ENCODE measurements around the gene MYBPC1. TPM values are rescaled to one million over a fixed set of nuclear protein-coding genes. Genes with fewer than 3 reads are reported as not detected.

The MYBPC1 gene
- total RNA-seq, 1 donor from 2014 or later, result not detected

DNA sequence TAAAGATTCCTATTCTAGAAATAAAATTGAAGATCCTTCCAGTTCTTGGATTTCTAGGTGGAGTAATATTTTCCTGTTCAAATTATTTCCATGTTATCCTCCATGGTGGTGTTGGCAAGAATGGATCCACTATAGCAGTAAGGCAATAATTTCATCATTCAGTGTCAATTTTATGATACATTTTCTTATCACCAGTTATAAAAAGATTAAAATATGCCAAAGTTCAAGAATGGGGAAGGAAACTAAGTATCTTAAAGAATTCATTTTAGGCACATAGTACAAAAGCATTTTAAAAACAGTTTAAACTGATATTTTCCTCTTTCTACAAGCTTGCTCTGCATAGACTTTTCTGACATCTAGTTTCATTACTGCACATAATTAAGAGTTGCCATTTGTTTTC is 125.3 kb downstream of the MYBPC1 start:
- DNase-seq (ENCODE audit: low spot score) (no peak), ATAC-seq (no peak)

DNA sequence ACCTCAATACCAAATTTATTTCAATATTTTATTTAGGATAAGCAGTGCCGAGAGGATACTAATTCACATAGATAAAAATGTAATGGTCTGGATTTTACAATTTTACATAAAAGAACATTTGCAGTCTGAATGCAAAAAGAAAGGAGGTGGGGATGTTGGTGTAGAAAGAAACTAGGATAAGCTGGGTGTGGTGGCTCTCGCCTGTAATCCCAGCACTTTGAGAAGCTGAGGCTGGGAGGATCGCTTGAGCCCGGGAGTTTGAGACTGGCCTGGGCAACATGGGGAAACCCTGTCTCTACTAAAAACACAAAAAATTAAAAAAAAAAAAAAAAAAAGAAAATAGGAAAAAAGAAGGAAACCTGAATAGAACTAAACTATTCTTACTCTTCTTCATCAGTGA is 127.6 kb downstream of the MYBPC1 start:
- DNase-seq (ENCODE audit: low spot score) (no peak), ATAC-seq (no peak)

DNA sequence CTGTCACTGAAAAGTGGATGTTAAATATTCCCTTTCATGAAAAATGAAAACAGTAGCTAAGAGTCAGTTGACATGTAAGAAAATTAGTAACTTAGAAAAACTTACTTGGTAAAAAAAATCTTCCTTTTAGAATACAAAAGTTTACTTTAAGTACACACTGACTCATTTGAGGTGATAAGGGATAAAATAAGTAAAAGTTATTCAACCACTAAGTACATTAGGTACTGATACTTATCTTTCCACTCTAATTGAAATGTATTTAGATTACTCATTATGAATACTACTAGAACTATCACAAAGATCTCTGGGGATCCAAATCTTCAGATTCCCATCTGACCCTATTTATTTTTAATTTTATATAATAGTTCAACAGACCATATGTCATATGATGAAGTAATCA is 132.3 kb downstream of the MYBPC1 start:
- ATAC-seq (no peak), DNase-seq (ENCODE audit: low spot score) (no peak)

DNA sequence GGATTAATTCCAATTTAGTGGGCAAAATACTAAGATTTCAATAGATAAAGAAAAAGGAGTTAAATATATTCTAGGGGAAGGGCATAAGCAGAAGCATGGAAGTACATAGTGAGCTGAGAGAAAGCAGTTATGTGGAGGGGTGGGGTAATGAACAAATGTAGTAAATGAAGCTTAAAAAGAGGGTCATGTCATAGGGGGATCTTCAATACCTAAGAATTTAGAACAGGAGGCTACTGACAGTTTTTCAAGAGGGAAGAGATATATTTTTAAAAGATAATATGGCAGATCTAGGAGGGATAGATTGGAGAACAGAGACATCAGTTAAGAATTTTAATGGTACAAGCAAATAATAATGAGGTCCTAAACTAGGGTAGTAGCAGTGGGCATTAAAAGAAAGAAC is 135.1 kb downstream of the MYBPC1 start:
- no peak for DNase-seq (ENCODE audit: low spot score)
- no peak for ATAC-seq

DNA sequence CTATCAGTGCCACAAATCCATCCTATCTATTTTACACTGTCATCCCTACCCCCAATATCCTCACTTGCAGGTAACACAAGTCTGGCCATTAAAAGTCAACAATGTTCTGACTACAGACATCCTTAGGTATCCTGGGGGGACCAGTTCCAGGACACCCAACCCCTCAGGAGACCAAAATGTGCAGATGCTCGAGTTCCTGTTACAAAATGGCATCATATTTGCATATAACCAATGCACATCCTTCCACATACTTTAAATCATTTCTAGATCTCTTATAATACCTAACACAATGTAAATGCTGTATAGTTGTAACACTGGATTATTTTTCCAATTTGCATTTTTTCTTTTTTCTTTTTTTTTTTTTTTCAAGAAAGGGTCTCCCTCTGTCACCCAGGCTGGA is 137.5 kb downstream of the MYBPC1 start:
- no peak for DNase-seq (ENCODE audit: low spot score)
- no peak for ATAC-seq

DNA sequence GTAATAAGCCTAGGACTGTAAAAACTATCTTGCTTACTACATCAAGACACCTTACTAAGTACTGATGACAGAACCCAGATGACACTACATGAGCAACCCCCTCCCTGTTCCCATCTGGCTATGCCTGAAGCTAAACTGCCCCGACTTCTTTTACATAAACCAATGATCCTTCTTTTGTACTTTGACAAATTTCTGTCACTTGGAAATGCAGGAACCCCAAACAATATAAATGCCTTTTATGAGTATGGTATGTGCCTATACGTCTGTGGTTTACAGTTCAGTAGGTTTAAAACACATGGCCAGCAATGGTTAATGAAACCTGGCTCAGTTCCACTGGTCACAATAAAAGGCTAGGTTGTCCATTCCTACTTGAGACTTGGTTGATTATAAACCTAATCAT is 138.4 kb downstream of the MYBPC1 start:
- DNase-seq (ENCODE audit: low spot score) (no peak), ATAC-seq (no peak)

DNA sequence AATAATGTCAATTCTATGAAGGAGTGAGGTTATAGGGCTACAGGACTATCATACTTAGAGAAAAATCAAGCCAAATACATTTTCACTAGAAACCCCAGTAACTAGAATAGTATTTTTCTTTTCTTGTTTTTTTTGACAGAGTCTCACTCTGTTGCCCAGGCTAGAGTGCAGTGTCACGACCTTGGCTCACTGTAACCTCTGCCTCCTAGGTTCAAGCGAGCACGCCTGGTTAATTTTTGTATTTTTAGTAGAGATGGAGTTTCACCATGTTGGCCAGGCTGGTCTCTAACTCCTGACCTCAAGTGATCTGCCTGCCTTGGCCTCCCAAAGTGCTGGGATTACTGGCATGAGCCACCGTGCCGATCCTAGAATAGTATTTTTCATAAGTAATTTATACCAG is 139.7 kb downstream of the MYBPC1 start:
- ATAC-seq (peak; percentile 83), DNase-seq (ENCODE audit: low spot score) (peak; percentile 53)

Other genes starting within 250 kb of the MYBPC1 start
- gene ARL1, start 187.2 kb upstream of the MYBPC1 start, total RNA-seq, result 55.0 TPM
- gene SPIC, start 119.6 kb upstream of the MYBPC1 start, total RNA-seq, result 1.4 TPM
- 78.3 TPM for gene CHPT1, start 102.7 kb downstream of the MYBPC1 start, total RNA-seq
- not detected for gene SYCP3, start 144.5 kb downstream of the MYBPC1 start, total RNA-seq
- gene GNPTAB, start 236.0 kb downstream of the MYBPC1 start, total RNA-seq, result 10.9 TPM

Data from left lobe of liver (tissue), 2 donors.